Measurements from ENCODE around the gene HNRNPUL2. TPM values are rescaled to one million over a fixed set of nuclear protein-coding genes. Genes with fewer than 3 reads are reported as not detected.

Gene HNRNPUL2
- total and polyA plus RNA-seq, 10 of the 15 experiments (the other 5 are each of a cell fraction or from before 2014, with no cell fraction given) = 1.6 to 72.2 (median 14.9) TPM

DNA sequence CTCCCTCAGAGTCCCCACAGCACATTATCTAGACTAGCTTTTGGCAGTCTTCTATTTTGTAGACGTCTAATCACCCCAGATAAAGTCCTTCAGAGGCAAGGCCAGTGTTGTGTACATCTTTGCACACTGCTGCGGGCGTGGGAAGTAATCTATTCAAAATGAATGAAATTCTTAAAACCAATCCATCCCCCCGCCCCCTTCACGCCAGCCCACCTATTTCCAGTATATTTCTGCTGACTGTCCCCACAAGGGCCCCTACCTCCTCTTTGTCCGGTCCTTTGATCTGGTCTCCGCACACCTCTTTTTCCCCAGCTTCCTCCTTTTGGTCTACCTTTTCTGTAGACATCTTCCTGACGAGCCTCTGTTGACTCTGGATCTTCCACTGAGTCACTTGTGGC is 20.4 kb downstream of the HNRNPUL2 start:
- Histone ChIP-seq H3K27me3 (replicated peaks in 1 of 2; ENCODE audit: control insufficient read depth in 2 of 2, insufficient read depth in 2 of 2, low read length in 1 of 2) (no peaks in the 10 kb centered on the region), H3K9ac (ENCODE audit: control insufficient read depth, insufficient read depth, low read length) (no peak overlapping the region), H4K20me1 (ENCODE audit: control insufficient read depth, insufficient read depth) (no peaks in the 10 kb centered on the region), H3K4me2 (ENCODE audit: control insufficient read depth, insufficient read depth) (peak overlapping the region; percentile 92), H3K4me1 (ENCODE audit: control insufficient read depth, insufficient read depth, low read length) (peaks cover 29% of the 10 kb centered on the region), H3K9me3 (replicated peaks; ENCODE audit: control insufficient read depth, insufficient read depth, low read length) (no peaks in the 10 kb centered on the region), H3K36me3 (ENCODE audit: control insufficient read depth in 2 of 2, insufficient read depth in 2 of 2, low read length in 1 of 2) (peaks cover 12 to 14% of the 10 kb centered on the region in 2 experiments), H3K4me3 (no peak overlapping the region), H2AFZ (ENCODE audit: control insufficient read depth, low read depth, low read length) (peak overlapping the region; percentile 70), H3K79me2 (ENCODE audit: control insufficient read depth, insufficient read depth, low read length) (no peaks in the 10 kb centered on the region), H3K27ac (ENCODE audit: control insufficient read depth, insufficient read depth) (no peak overlapping the region)
- in situ Hi-C loops (cut with MboI) (no loop called here), intact Hi-C loops (cut with micrococcal nuclease; ENCODE audit: unreplicated experiment) (loop anchor here (5.0 kb wide), 1 partner anchor 105 kb away; the partner anchor contains the start of gene MTA2)
- ATAC-seq (no peak), DNase-seq (ENCODE audit: low read depth, low spot score) (no peak), FAIRE-seq (no peak)
- POLR2A ChIA-PET = interaction anchor here (0.9 to 7.6 kb wide), 8 partner anchors 20 to 133 kb away, joined by 3 to 79 read pairs (median 7); partner anchors contain the start of genes C11orf98, CSKMT, EEF1G and HNRNPUL2
- 63% methylated on average over 8 of the region's 8 CpGs for WGBS (ENCODE audit: insufficient coverage, insufficient replicate concordance, low lambda C conversion rate, missing lambda C conversion rate)
- TF ChIP-seq LARP7 (IDR thresholded peaks at IDR 0.05) = 0 out of 2 replicates have a peak, but pooled peaks have one; percentile 11
- no peak for TF ChIP-seq ZBTB4 (CRISPR knock-in tag; IDR thresholded peaks at IDR 0.05)
- SMC1A ChIA-PET (ENCODE audit: uncharacterized antibody, unreplicated experiment) = interaction anchor here (1.3 to 2.5 kb wide), 3 partner anchors 21 to 115 kb away, joined by 4 to 9 read pairs (median 7); partner anchors contain the start of genes C11orf98, CSKMT, HNRNPUL2 and TTC9C
- BruUV-seq (replicated peaks) = no TSS peak
- CTCF ChIA-PET = interaction anchor here (0.7 to 5.0 kb wide), 7 partner anchors 12 to 282 kb away, joined by 3 to 21 read pairs (median 3); partner anchors contain the start of genes HNRNPUL2 and UBXN1
- RAD21 ChIA-PET (ENCODE audit: unreplicated experiment) = interaction anchor here (1.4 to 2.3 kb wide), 3 partner anchors 65 to 115 kb away, joined by 3 to 6 read pairs (median 6); partner anchors contain the start of genes EML3, TAF6L and TUT1

All from GM12878 (cell line).